K562 (cell line): ENCODE measurements around the gene DPP9.

Experiments used
- EGR1 ChIP-seq: fragments of 450-650 bp; conservative IDR thresholded peaks from 2 replicates; pipeline ENCODE4 v1.6.1; 2017; ENCODE audit warnings: mild to moderate bottlenecking
- KLF13 ChIP-seq: fragments of 450-650 bp; IDR thresholded peaks from 2 replicates; pipeline ENCODE4 v1.6.1; 2016; ENCODE audit warnings: missing genetic modification characterization, low read depth, mild to moderate bottlenecking, missing compliant biosample characterization, moderate library complexity, borderline replicate concordance
- MLLT1 ChIP-seq, 2 experiments: fragments of 450-650 bp; IDR thresholded peaks; 2 replicates each; pipeline ENCODE4 v1.6.1; 2016
- NBN ChIP-seq: fragments of 450-650 bp; IDR thresholded peaks from 2 replicates; pipeline ENCODE4 v1.6.1; 2016; ENCODE audit warnings: low read depth, mild to moderate bottlenecking
- SMAD3 ChIP-seq: fragments of 450-650 bp; formaldehyde crosslinking; conservative IDR thresholded peaks from 2 replicates; pipeline ENCODE4 v1.4.0; 2020; ENCODE audit warnings: mild to moderate bottlenecking
- SRSF7 ChIP-seq: fragments of 200-400 bp; formaldehyde crosslinking; optimal IDR thresholded peaks from 2 replicates; pipeline ENCODE3; 2017; ENCODE audit warnings: mild to moderate bottlenecking, low read depth, low read length
- U2AF2 ChIP-seq: fragments of 200-400 bp; formaldehyde crosslinking; optimal IDR thresholded peaks from 2 replicates; pipeline ENCODE3; 2017; ENCODE audit warnings: low read depth, mild to moderate bottlenecking, low read length
- TF ChIP-seq, protein P1 (sequence below), 3 experiments: IDR thresholded peaks in 2 of 3; conservative IDR thresholded peaks in 1 of 3; 2 replicates each; pipeline ENCODE4 v1.5.1; 2011 to 2012; ENCODE audit warnings: low read length in 3 of 3, mild to moderate bottlenecking in 3 of 3, control low read depth in 2 of 3, improper control_type of control experiment in 1 of 3, inconsistent platforms in 1 of 3, low read depth in 1 of 3, mixed read lengths in 1 of 3, moderate library complexity in 1 of 3; ENCODE audit not compliant: insufficient read depth in 2 of 3
- TF ChIP-seq, protein P2 (sequence below): sonication (generic); formaldehyde crosslinking; IDR thresholded peaks from 2 replicates; pipeline ENCODE4 v1.9.0; 2022; ENCODE audit warnings: mild to moderate bottlenecking, missing genetic modification reagents

DNA sequence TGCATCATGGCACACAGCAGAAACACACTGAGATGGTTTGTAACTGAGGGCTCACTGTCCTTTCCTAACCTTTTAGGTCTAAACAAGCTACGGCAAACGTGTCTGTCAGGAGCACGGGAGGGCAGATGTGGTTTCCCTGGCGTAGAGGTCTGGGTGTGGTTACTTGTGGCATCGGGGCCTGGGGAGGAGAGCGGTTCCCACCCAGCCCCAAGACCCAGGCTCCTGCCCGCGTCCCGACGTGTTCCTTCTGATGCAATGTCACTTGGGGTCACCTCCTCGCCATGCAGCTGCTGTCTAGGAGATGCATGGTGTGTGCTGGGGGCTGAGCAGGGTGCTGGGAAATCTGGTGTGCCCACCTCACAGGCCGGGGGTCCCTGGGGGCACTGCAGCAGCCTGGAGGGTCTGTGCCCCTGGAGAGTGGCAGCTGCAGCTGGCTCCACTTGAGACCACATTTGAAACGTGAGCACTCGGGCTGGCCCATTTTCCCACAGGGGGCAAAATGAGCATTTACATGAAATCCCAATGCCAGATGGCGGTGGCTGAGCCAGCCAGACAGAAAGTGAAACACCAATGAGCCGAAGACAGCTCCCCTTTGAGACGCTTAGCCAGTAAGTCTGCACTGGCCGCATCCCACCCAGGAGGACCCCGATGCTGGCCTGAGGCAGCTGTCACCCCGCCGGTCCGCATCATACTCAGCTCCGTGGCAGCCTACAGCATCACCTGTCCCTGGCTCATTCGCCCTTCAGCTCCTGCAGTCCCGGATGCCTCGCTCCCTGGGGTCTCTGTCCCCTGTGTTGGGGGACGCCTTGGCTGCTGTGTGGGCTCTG is 31.2 kb downstream of the DPP9 start:
- TF ChIP-seq EGR1 (no peak), KLF13 (no peak), U2AF2 (no peak), MLLT1 (IDR thresholded peaks at IDR 0.05) (no peak), SMAD3 (CRISPR knock-in tag) (no peak), SRSF7 (no peak), NBN (no peak)
- TF ChIP-seq, protein P1, sequence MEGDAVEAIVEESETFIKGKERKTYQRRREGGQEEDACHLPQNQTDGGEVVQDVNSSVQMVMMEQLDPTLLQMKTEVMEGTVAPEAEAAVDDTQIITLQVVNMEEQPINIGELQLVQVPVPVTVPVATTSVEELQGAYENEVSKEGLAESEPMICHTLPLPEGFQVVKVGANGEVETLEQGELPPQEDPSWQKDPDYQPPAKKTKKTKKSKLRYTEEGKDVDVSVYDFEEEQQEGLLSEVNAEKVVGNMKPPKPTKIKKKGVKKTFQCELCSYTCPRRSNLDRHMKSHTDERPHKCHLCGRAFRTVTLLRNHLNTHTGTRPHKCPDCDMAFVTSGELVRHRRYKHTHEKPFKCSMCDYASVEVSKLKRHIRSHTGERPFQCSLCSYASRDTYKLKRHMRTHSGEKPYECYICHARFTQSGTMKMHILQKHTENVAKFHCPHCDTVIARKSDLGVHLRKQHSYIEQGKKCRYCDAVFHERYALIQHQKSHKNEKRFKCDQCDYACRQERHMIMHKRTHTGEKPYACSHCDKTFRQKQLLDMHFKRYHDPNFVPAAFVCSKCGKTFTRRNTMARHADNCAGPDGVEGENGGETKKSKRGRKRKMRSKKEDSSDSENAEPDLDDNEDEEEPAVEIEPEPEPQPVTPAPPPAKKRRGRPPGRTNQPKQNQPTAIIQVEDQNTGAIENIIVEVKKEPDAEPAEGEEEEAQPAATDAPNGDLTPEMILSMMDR (IDR thresholded peaks at IDR 0.05 in 2 of 3, conservative IDR thresholded peaks at IDR 0.05 in 1 of 3; ENCODE audit: insufficient read depth in 2 of 3, low read depth in 1 of 3, low read length in 3 of 3) = no peak
- TF ChIP-seq, protein P2, sequence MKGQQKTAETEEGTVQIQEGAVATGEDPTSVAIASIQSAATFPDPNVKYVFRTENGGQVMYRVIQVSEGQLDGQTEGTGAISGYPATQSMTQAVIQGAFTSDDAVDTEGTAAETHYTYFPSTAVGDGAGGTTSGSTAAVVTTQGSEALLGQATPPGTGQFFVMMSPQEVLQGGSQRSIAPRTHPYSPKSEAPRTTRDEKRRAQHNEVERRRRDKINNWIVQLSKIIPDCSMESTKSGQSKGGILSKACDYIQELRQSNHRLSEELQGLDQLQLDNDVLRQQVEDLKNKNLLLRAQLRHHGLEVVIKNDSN (CRISPR knock-in tag) = no peak
